Esophagus muscularis mucosa (tissue), 3 donors: Measurements from ENCODE around the gene TRIM38.
A peak's percentile ranks its signal among the peaks of the same experiment; 100 is the strongest.

ENCODE experiments used
- POLR2A ChIP-seq: fragments of 450-650 bp; IDR thresholded peaks from one replicate; pipeline ENCODE4 v1.6.1; 2017; ENCODE audit warnings: antibody characterized with exemption, moderate library complexity, mild to moderate bottlenecking, low read depth
- POLR2AphosphoS5 ChIP-seq, 2 donors: sonication (generic); formaldehyde crosslinking; IDR thresholded peaks; one replicate each; pipeline ENCODE4 v1.6.1; 2017; ENCODE audit warnings: antibody characterized with exemption in 2 of 2
- TF ChIP-seq, protein P1 (sequence below), 3 experiments: fragments of 200-600 bp in 2 of 3; fragments of 450-650 bp in 1 of 3; sonication (generic) in 2 of 3; IDR thresholded peaks; one replicate each; pipeline ENCODE4 v1.5.1; 2017 to 2019; ENCODE audit warnings: antibody characterized with exemption in 3 of 3, mild to moderate bottlenecking in 2 of 3, moderate library complexity in 1 of 3

GRCh38 chr6:25942561-25943147 is 19.9 kb upstream of the TRIM38 start:
- TF ChIP-seq, protein P1, sequence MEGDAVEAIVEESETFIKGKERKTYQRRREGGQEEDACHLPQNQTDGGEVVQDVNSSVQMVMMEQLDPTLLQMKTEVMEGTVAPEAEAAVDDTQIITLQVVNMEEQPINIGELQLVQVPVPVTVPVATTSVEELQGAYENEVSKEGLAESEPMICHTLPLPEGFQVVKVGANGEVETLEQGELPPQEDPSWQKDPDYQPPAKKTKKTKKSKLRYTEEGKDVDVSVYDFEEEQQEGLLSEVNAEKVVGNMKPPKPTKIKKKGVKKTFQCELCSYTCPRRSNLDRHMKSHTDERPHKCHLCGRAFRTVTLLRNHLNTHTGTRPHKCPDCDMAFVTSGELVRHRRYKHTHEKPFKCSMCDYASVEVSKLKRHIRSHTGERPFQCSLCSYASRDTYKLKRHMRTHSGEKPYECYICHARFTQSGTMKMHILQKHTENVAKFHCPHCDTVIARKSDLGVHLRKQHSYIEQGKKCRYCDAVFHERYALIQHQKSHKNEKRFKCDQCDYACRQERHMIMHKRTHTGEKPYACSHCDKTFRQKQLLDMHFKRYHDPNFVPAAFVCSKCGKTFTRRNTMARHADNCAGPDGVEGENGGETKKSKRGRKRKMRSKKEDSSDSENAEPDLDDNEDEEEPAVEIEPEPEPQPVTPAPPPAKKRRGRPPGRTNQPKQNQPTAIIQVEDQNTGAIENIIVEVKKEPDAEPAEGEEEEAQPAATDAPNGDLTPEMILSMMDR (IDR thresholded peaks at IDR 0.05), result peak in 1 of 3 experiments; percentile 36
- TF ChIP-seq POLR2AphosphoS5 (IDR thresholded peaks at IDR 0.05) (no peak), POLR2A (no peak)
